GM21390 (cell line): Measurements from ENCODE around the gene STK33.
A peak's percentile ranks its signal among the peaks of the same experiment; 100 is the strongest.
"Not testable (repeated sequence)": the region's sequence is repeated elsewhere in the genome, so short reads cannot be mapped to it uniquely, and the experiment has no call there.

Experiments
- ATAC-seq: cut with Tn5 transposase; IDR thresholded peaks from one replicate; pipeline ENCODE4 v1.9.1; 2021; ENCODE audit not compliant: unreplicated experiment

Gene STK33

GRCh38 chr11:8545698-8546366, 48.2 kb downstream of the STK33 start:
- ATAC-seq: no peak

GRCh38 chr11:8544807-8545206, 49.2 kb downstream of the STK33 start:
- no peak for ATAC-seq

- no peak for ATAC-seq
Measured at GRCh38 chr11:8543278-8543677, 50.8 kb downstream of the STK33 start.

GRCh38 chr11:8541448-8541847, 52.6 kb downstream of the STK33 start:
- ATAC-seq: no peak

- ATAC-seq: peak; percentile 71
Measured at GRCh38 chr11:8533332-8533731, 60.7 kb downstream of the STK33 start.

GRCh38 chr11:8532475-8532874, 61.6 kb downstream of the STK33 start:
- ATAC-seq: peak; percentile 77

GRCh38 chr11:8531982-8532381, 62.0 kb downstream of the STK33 start:
- peak; percentile 23 for ATAC-seq

- no peak for ATAC-seq
Measured at GRCh38 chr11:8531312-8531711, 62.7 kb downstream of the STK33 start.

- ATAC-seq: no peak
Measured at GRCh38 chr11:8527939-8528338, 66.1 kb downstream of the STK33 start.

GRCh38 chr11:8523396-8523795, 70.6 kb downstream of the STK33 start:
- ATAC-seq: no peak

- ATAC-seq: no peak
Measured at GRCh38 chr11:8512547-8512946, 81.5 kb downstream of the STK33 start.

GRCh38 chr11:8503910-8504364, 90.1 kb downstream of the STK33 start:
- ATAC-seq: no peak

- ATAC-seq: no peak
Measured at GRCh38 chr11:8501836-8502235, 92.2 kb downstream of the STK33 start.

GRCh38 chr11:8488395-8488794, 105.6 kb downstream of the STK33 start:
- ATAC-seq: no peak

- ATAC-seq: no peak
Measured at GRCh38 chr11:8487261-8487660, 106.8 kb downstream of the STK33 start.

GRCh38 chr11:8484251-8484650, 109.8 kb downstream of the STK33 start:
- no peak for ATAC-seq

GRCh38 chr11:8480858-8481257, 113.2 kb downstream of the STK33 start:
- ATAC-seq: no peak

- ATAC-seq: peak; percentile 96
Measured at GRCh38 chr11:8477680-8478079, 116.3 kb downstream of the STK33 start.

GRCh38 chr11:8477151-8477550, 116.9 kb downstream of the STK33 start:
- no peak for ATAC-seq

- not testable (repeated sequence) for ATAC-seq
Measured at GRCh38 chr11:8467806-8468205, 126.2 kb downstream of the STK33 start.

GRCh38 chr11:8467356-8467755, 126.7 kb downstream of the STK33 start:
- not testable (repeated sequence) for ATAC-seq

GRCh38 chr11:8466884-8467283, 127.1 kb downstream of the STK33 start:
- ATAC-seq: not testable (repeated sequence)

GRCh38 chr11:8459711-8460399, 134.2 kb downstream of the STK33 start:
- ATAC-seq: no peak
